Measurements from ENCODE around the gene OTULIN.

Gene OTULIN

GRCh38 chr5:14687023-14687665 lies 22.6 kb downstream of the OTULIN start:
- no peak for DNase-seq (ENCODE audit: low read depth)
- H3K4me3 ChIP-seq (ENCODE audit: low read depth, low read length): no peak overlapping the region

- no peak for DNase-seq (ENCODE audit: low read depth)
- H3K4me3 ChIP-seq (ENCODE audit: low read depth, low read length): no peak overlapping the region
These were observed 28.6 kb downstream of the OTULIN start for GRCh38 chr5:14693070-14693469.

GRCh38 chr5:14695152-14695551 lies 30.6 kb downstream of the OTULIN start:
- DNase-seq (ENCODE audit: low read depth): no peak
- H3K4me3 ChIP-seq (ENCODE audit: low read depth, low read length): no peak overlapping the region

- no peak for DNase-seq (ENCODE audit: low read depth)
- no peak overlapping the region for H3K4me3 ChIP-seq (ENCODE audit: low read depth, low read length)
These were observed 31.5 kb downstream of the OTULIN start for GRCh38 chr5:14696057-14696456.

- no peak overlapping the region for H3K4me3 ChIP-seq (ENCODE audit: low read depth, low read length)
- DNase-seq (ENCODE audit: low read depth): no peak
These were observed 32.3 kb downstream of the OTULIN start for GRCh38 chr5:14696851-14697250.

GRCh38 chr5:14698495-14698894 lies 34.0 kb downstream of the OTULIN start:
- H3K4me3 ChIP-seq (ENCODE audit: low read depth, low read length): no peak overlapping the region
- DNase-seq (ENCODE audit: low read depth): no peak

GRCh38 chr5:14699159-14699558 lies 34.6 kb downstream of the OTULIN start:
- DNase-seq (ENCODE audit: low read depth): no peak
- no peak overlapping the region for H3K4me3 ChIP-seq (ENCODE audit: low read depth, low read length)

- no peak overlapping the region for H3K4me3 ChIP-seq (ENCODE audit: low read depth, low read length)
- no peak for DNase-seq (ENCODE audit: low read depth)
These were observed 35.4 kb downstream of the OTULIN start for GRCh38 chr5:14699807-14700400.

GRCh38 chr5:14700478-14701436 lies 36.2 kb downstream of the OTULIN start:
- DNase-seq (ENCODE audit: low read depth): no peak

GRCh38 chr5:14701556-14701955 lies 37.0 kb downstream of the OTULIN start:
- H3K4me3 ChIP-seq (ENCODE audit: low read depth, low read length): no peak overlapping the region
- no peak for DNase-seq (ENCODE audit: low read depth)

More at GRCh38 chr5:14700478-14701436, 36.2 kb downstream of the OTULIN start:
- H3K4me3 ChIP-seq (ENCODE audit: low read depth, low read length): no peak overlapping the region

GRCh38 chr5:14702238-14702839 lies 37.8 kb downstream of the OTULIN start:
- DNase-seq (ENCODE audit: low read depth): no peak
- no peak overlapping the region for H3K4me3 ChIP-seq (ENCODE audit: low read depth, low read length)

GRCh38 chr5:14705556-14705955 lies 41.0 kb downstream of the OTULIN start:
- no peak for DNase-seq (ENCODE audit: low read depth)
- H3K4me3 ChIP-seq (ENCODE audit: low read depth, low read length): no peak overlapping the region

- DNase-seq (ENCODE audit: low read depth): no peak
- H3K4me3 ChIP-seq (ENCODE audit: low read depth, low read length): no peak overlapping the region
These were observed 42.1 kb downstream of the OTULIN start for GRCh38 chr5:14706615-14707021.

GRCh38 chr5:14707811-14708390 lies 43.4 kb downstream of the OTULIN start:
- DNase-seq (ENCODE audit: low read depth): no peak

GRCh38 chr5:14708551-14708950 lies 44.0 kb downstream of the OTULIN start:
- no peak for DNase-seq (ENCODE audit: low read depth)
- H3K4me3 ChIP-seq (ENCODE audit: low read depth, low read length): no peak overlapping the region

More at GRCh38 chr5:14707811-14708390, 43.4 kb downstream of the OTULIN start:
- no peak overlapping the region for H3K4me3 ChIP-seq (ENCODE audit: low read depth, low read length)

GRCh38 chr5:14710313-14710994 lies 45.9 kb downstream of the OTULIN start:
- no peak overlapping the region for H3K4me3 ChIP-seq (ENCODE audit: low read depth, low read length)
- no peak for DNase-seq (ENCODE audit: low read depth)

GRCh38 chr5:14712131-14712530 lies 47.6 kb downstream of the OTULIN start:
- no peak overlapping the region for H3K4me3 ChIP-seq (ENCODE audit: low read depth, low read length)
- no peak for DNase-seq (ENCODE audit: low read depth)

- DNase-seq (ENCODE audit: low read depth): no peak
- H3K4me3 ChIP-seq (ENCODE audit: low read depth, low read length): no peak overlapping the region
These were observed 48.1 kb downstream of the OTULIN start for GRCh38 chr5:14712666-14713065.
